Smooth muscle cell (in vitro differentiated cells): ENCODE data around the gene MLC1. TPM values are rescaled to one million over a fixed set of nuclear protein-coding genes. Genes with fewer than 3 reads are reported as not detected.

Experiments
- DNase-seq: peaks from one replicate; lab custom pipeline; 2025; ENCODE audit not compliant: unreplicated experiment; lab: John Stamatoyannopoulos, UW
- H2AFZ ChIP-seq: fragments of 200-600 bp; sonication (generic); 2 replicates; pipeline ENCODE4 v1.6.0; 2016; ENCODE audit warnings: antibody characterized with exemption, low read depth, mild to moderate bottlenecking
- H3F3A ChIP-seq: fragments of 200-600 bp; sonication (generic); 2 replicates; pipeline ENCODE4 v1.6.0; 2017; ENCODE audit warnings: antibody characterized with exemption, low read depth
- H3K27ac ChIP-seq: fragments of 200-600 bp; sonication (generic); 2 replicates; pipeline ENCODE4 v1.5.1; 2016; ENCODE audit warnings: low read depth, mild to moderate bottlenecking
- H3K27me3 ChIP-seq: fragments of 200-600 bp; sonication (generic); 2 replicates; pipeline ENCODE4 v1.6.1; 2016; ENCODE audit warnings: low read depth, mild to moderate bottlenecking
- H3K36me3 ChIP-seq: fragments of 200-600 bp; sonication (generic); 2 replicates; pipeline ENCODE4 v1.5.1; 2016; ENCODE audit warnings: low read depth
- H3K4me1 ChIP-seq: fragments of 200-600 bp; sonication (generic); 2 replicates; pipeline ENCODE4 v1.5.1; 2016; ENCODE audit warnings: low read depth
- H3K4me2 ChIP-seq: fragments of 200-600 bp; sonication (generic); 2 replicates; pipeline ENCODE4 v1.6.0; 2016; ENCODE audit warnings: mild to moderate bottlenecking
- H3K4me3 ChIP-seq: fragments of 200-600 bp; sonication (generic); 2 replicates; pipeline ENCODE4 v1.5.1; 2016; ENCODE audit warnings: mild to moderate bottlenecking
- H3K79me2 ChIP-seq: fragments of 200-600 bp; sonication (generic); 2 replicates; pipeline ENCODE4 v1.6.0; 2016; ENCODE audit warnings: low read depth, mild to moderate bottlenecking
- H3K9ac ChIP-seq: fragments of 200-600 bp; sonication (generic); 2 replicates; pipeline ENCODE4 v1.6.0; 2016; ENCODE audit warnings: low read depth
- H3K9me3 ChIP-seq: fragments of 200-600 bp; sonication (generic); replicated peaks from 2 replicates; pipeline ENCODE4 v1.5.1; 2016; ENCODE audit warnings: low read depth
- H4K20me1 ChIP-seq: fragments of 200-600 bp; sonication (generic); 2 replicates; pipeline ENCODE4 v1.6.0; 2016; ENCODE audit warnings: low read depth
- WGBS: methylation state at CpG from one replicate; pipeline ENCODE4 v1.1.7; 2016; ENCODE audit warnings: low lambda C conversion rate; 5-methylcytosine and 5-hydroxymethylcytosine counted together
- polyA plus RNA-seq: library from polyadenylated mRNA; unstranded; fragments of >200 nt; fragmentation: Nextera tagmentation; extraction: Ambion mirVana; gene quantifications from 2 replicates; pipeline ENCODE4 v1.2.1, GENCODE V29; 2016
- total RNA-seq: library from RNA; depleted of rRNA; stranded (reverse); fragments of >200 nt; gene quantifications from 2 replicates; pipeline ENCODE4 v1.2.3, GENCODE V29; 2014
- TF ChIP-seq, protein P1 (sequence below): fragments of 200-600 bp; sonication (generic); IDR thresholded peaks from 2 replicates; pipeline ENCODE4 v1.5.1; 2017; ENCODE audit warnings: borderline replicate concordance, mild to moderate bottlenecking, antibody characterized with exemption; ENCODE audit not compliant: insufficient read depth, poor library complexity, severe bottlenecking

Gene MLC1
- total and polyA plus RNA-seq, 2 experiments from 2014 or later: 4.2 to 6.3 TPM

- Histone ChIP-seq H3K36me3 (no peaks in the 10 kb centered on the region), H3F3A (no peaks in the 10 kb centered on the region), H3K9me3 (no peaks in the 10 kb centered on the region), H3K4me2 (no peak overlapping the region), H3K9ac (no peak overlapping the region), H4K20me1 (no peaks in the 10 kb centered on the region), H3K27me3 (no peaks in the 10 kb centered on the region), H2AFZ (no peak overlapping the region), H3K79me2 (no peaks in the 10 kb centered on the region), H3K4me1 (no peaks in the 10 kb centered on the region), H3K4me3 (no peak overlapping the region), H3K27ac (no peak overlapping the region)
- no peak for DNase-seq
- TF ChIP-seq, protein P1, sequence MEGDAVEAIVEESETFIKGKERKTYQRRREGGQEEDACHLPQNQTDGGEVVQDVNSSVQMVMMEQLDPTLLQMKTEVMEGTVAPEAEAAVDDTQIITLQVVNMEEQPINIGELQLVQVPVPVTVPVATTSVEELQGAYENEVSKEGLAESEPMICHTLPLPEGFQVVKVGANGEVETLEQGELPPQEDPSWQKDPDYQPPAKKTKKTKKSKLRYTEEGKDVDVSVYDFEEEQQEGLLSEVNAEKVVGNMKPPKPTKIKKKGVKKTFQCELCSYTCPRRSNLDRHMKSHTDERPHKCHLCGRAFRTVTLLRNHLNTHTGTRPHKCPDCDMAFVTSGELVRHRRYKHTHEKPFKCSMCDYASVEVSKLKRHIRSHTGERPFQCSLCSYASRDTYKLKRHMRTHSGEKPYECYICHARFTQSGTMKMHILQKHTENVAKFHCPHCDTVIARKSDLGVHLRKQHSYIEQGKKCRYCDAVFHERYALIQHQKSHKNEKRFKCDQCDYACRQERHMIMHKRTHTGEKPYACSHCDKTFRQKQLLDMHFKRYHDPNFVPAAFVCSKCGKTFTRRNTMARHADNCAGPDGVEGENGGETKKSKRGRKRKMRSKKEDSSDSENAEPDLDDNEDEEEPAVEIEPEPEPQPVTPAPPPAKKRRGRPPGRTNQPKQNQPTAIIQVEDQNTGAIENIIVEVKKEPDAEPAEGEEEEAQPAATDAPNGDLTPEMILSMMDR: no peak
- 95% methylated on average over 23 of the region's 23 CpGs for WGBS
These were observed 52.2 kb downstream of the MLC1 start for GRCh38 chr22:50032941-50033601.

DNA sequence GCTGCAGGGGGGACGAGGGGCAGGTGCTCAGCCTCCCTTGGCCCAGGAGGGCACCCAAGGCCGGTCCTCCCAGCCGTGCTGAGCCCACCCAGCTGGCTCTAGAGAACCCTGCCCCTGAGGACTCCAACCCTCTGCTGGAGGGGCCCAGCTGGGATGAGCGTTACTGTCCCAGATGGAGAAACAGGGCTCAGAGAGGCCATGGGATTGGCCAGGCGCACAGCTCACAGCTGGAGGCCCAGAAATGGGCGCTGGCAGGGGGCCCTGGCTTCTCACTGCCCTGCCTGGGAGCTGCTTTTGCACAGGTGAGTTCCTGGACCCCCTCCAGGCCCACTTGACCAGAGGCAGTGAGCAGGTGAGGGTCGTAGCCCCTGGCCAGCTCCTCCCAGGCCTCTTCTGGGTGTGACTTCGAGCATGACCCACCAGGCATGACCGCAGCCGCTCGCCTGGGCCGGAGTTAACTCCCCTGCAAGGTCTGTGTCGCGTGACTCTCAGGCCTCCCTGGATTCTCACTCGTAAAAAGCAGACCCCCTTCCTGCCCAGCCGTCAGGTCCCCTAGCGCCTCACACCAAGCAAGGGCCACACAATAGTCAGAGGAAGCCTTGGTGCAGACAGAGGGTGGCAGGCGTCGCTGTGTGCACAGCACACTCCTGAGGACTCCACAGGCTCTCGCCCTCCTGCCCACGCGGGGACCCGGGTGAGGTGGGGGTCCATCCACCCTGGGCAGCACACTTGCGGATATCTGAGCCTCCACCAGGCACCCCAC is 52.9 kb downstream of the MLC1 start:
- no peak for DNase-seq
- no peaks in the 10 kb centered on the region for H4K20me1 ChIP-seq
- no peak overlapping the region for H3K4me3 ChIP-seq
- H3K9me3 ChIP-seq: no peaks in the 10 kb centered on the region
- TF ChIP-seq, protein P1: no peak
- H3K4me2 ChIP-seq: no peak overlapping the region
- H3K36me3 ChIP-seq: no peaks in the 10 kb centered on the region
- H3K4me1 ChIP-seq: no peaks in the 10 kb centered on the region
- no peaks in the 10 kb centered on the region for H3K79me2 ChIP-seq
- WGBS: 88% methylated on average over 23 of the region's 24 CpGs
- no peak overlapping the region for H2AFZ ChIP-seq
- no peak overlapping the region for H3K27ac ChIP-seq
- H3K9ac ChIP-seq: no peak overlapping the region
- no peaks in the 10 kb centered on the region for H3F3A ChIP-seq
- no peaks in the 10 kb centered on the region for H3K27me3 ChIP-seq

DNA sequence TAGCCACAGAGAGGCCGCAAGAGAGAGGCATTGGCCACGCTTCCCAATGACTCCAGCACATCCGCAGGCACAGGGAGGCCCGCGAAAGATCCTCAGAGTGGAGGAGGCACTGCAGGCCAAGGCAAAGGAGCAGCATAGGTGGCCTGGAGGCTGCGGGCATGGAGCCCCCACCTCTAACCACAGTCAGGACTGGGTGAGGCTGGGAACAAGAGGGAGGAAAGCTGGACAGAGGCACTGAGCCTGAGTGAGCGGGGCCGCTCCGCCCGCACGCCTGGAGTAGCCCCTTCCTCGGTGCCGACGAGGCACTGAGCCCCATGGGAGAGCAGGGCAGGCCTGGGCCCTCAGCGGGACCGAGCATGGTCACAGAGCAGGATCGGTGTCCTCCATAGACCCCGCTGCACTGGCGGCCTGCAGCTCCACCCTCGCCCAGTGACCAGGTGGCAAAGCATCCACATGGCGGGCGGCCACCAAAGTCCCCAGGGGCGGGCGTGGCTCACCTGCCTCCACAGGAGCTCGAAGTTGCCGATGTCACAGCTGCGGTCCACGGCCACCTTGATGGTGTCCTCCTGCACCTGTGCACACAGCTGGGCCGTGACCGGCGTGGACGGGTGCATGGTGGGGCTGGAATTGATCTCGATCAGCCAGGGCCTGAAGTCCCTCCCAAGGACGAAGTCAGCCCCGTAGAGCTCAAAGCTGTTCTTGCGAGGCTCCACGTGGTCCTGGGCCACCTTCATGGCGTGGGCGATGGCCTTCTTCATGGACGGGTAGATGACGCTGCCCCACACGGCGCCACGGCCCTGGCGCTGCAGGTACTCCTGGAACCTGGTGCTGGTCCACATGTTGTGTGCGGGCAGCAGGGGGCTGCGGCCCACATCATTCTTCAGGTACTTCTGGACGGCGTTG is 53.8 kb downstream of the MLC1 start:
- Histone ChIP-seq H3K27ac (no peak overlapping the region), H3K9ac (no peak overlapping the region), H3K36me3 (no peaks in the 10 kb centered on the region), H3K4me1 (no peaks in the 10 kb centered on the region), H3K9me3 (no peaks in the 10 kb centered on the region), H3F3A (no peaks in the 10 kb centered on the region), H4K20me1 (no peaks in the 10 kb centered on the region), H2AFZ (no peak overlapping the region), H3K27me3 (no peaks in the 10 kb centered on the region), H3K4me2 (no peak overlapping the region), H3K4me3 (no peak overlapping the region), H3K79me2 (no peaks in the 10 kb centered on the region)
- TF ChIP-seq, protein P1: no peak
- 94% methylated on average over 49 of the region's 49 CpGs for WGBS
- no peak for DNase-seq
